SK-N-SH treated with all-trans-retinoic acid at 6 μM for 48 hours (cell line): ENCODE data around the gene HOXA6.

Source experiments
- ARNTL ChIP-seq: fragments of 450-650 bp; formaldehyde crosslinking; IDR thresholded peaks from 2 replicates; pipeline ENCODE4 v1.5.0; 2020; ENCODE audit warnings: low read depth, mild to moderate bottlenecking, moderate library complexity, borderline replicate concordance
- PPARA ChIP-seq: fragments of 250-450 bp; sonication (Bioruptor Pico); IDR thresholded peaks from 2 replicates; pipeline ENCODE4 v1.5.0; 2020; ENCODE audit warnings: mild to moderate bottlenecking, borderline replicate concordance
- SNAI2 ChIP-seq: fragments of 250-450 bp; sonication (Bioruptor Pico); IDR thresholded peaks from 2 replicates; pipeline ENCODE4 v1.5.0; 2020; ENCODE audit warnings: mild to moderate bottlenecking, moderate library complexity
- ZFP3 ChIP-seq: fragments of 250-450 bp; sonication (Bioruptor Pico); IDR thresholded peaks from 2 replicates; pipeline ENCODE4 v1.5.0; 2020; ENCODE audit warnings: mild to moderate bottlenecking, moderate library complexity
- ZFP30 ChIP-seq: fragments of 450-650 bp; formaldehyde crosslinking; IDR thresholded peaks from 2 replicates; pipeline ENCODE4 v1.5.0; 2022; ENCODE audit warnings: mild to moderate bottlenecking, moderate library complexity
- ZNF70 ChIP-seq: fragments of 450-650 bp; formaldehyde crosslinking; IDR thresholded peaks from 2 replicates; pipeline ENCODE4 v1.5.0; 2020; ENCODE audit warnings: mild to moderate bottlenecking, moderate library complexity
- TF ChIP-seq, protein P1 (sequence below): fragments of 250-450 bp; sonication (Bioruptor Pico); IDR thresholded peaks from 2 replicates; pipeline ENCODE4 v1.8.0; 2021; ENCODE audit warnings: low read depth, mild to moderate bottlenecking, moderate library complexity, borderline replicate concordance

DNA sequence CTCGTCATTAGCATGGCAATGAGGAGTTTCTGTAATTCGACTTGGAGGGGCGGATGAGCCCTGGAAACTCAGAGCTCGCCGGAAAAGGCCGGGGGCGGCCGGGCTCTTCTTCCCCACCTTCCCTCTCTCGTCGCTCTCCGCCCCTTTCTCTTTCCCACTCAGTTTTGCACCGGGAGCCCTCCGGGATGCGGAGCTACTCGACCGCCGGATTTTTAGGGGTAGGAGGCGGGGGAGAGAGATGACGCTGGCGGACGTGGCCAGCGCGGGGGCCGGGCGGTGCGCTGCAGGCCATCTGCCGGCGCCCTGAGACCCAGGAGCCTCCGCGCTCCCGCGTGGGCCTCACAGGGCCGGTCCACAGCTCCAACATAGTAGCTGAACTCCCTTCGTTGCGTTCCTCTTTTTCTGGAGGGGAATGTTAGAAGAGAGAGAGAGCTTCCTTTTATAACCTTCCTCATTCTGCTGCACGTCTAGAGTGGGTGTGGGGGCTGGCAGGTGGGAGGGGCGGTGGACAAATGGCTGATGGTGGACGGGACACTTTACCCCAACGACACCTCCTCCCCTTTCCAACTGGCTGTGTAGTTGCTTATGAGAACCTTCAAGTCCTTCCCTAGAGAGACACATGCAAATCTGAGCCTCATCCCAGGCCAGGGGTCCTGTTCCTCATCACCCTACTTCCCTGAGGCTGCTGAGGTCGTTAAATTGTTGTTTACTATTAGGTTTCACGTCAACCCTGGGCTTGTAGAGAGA lies 50.6 kb downstream of the HOXA6 start:
- TF ChIP-seq ZNF70 (CRISPR knock-in tag) (no peak), PPARA (CRISPR knock-in tag) (no peak), ZFP3 (CRISPR knock-in tag) (no peak), ZFP30 (no peak), SNAI2 (no peak), ARNTL (no peak)
- TF ChIP-seq, protein P1, sequence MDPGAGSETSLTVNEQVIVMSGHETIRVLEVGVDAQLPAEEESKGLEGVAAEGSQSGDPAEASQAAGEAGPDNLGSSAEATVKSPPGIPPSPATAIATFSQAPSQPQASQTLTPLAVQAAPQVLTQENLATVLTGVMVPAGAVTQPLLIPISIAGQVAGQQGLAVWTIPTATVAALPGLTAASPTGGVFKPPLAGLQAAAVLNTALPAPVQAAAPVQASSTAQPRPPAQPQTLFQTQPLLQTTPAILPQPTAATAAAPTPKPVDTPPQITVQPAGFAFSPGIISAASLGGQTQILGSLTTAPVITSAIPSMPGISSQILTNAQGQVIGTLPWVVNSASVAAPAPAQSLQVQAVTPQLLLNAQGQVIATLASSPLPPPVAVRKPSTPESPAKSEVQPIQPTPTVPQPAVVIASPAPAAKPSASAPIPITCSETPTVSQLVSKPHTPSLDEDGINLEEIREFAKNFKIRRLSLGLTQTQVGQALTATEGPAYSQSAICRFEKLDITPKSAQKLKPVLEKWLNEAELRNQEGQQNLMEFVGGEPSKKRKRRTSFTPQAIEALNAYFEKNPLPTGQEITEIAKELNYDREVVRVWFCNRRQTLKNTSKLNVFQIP: no peak
